Measurements from ENCODE around the gene MRPS27.

Gene MRPS27

DNA sequence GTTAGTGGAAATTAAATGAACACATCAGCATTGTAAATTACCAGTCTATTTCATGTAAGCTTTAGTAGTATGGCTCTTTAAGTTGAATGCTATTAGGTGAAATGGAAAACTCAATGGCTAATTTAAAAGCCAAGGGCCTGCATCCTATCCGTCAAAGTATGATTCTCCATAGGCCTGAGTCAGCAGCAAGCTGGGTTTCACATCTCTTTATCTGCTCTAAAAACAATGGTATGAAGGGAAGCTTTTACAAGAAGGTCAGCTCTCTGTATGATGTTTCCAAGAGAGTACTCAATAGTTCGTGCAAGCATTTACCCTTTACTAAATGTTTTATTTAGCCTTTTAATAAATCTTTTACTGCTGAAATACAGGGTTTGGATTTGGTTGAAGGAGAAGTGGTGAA lies 149.9 kb downstream of the MRPS27 start:
- TF ChIP-seq, protein P1, sequence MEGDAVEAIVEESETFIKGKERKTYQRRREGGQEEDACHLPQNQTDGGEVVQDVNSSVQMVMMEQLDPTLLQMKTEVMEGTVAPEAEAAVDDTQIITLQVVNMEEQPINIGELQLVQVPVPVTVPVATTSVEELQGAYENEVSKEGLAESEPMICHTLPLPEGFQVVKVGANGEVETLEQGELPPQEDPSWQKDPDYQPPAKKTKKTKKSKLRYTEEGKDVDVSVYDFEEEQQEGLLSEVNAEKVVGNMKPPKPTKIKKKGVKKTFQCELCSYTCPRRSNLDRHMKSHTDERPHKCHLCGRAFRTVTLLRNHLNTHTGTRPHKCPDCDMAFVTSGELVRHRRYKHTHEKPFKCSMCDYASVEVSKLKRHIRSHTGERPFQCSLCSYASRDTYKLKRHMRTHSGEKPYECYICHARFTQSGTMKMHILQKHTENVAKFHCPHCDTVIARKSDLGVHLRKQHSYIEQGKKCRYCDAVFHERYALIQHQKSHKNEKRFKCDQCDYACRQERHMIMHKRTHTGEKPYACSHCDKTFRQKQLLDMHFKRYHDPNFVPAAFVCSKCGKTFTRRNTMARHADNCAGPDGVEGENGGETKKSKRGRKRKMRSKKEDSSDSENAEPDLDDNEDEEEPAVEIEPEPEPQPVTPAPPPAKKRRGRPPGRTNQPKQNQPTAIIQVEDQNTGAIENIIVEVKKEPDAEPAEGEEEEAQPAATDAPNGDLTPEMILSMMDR (IDR thresholded peaks at IDR 0.05): no peak
- DNase-seq (ENCODE audit: low spot score): no peak
- Histone ChIP-seq H3K4me3 (no peak overlapping the region), H3K27ac (no peak overlapping the region)

Measured in coronary artery (tissue), 2 donors.